HG03460 (cell line): ENCODE data around the gene PCF11.

ENCODE experiments used
- ATAC-seq: cut with Tn5 transposase; IDR thresholded peaks from one replicate; pipeline ENCODE4 v1.9.1; 2021; ENCODE audit not compliant: unreplicated experiment

The PCF11 gene

DNA sequence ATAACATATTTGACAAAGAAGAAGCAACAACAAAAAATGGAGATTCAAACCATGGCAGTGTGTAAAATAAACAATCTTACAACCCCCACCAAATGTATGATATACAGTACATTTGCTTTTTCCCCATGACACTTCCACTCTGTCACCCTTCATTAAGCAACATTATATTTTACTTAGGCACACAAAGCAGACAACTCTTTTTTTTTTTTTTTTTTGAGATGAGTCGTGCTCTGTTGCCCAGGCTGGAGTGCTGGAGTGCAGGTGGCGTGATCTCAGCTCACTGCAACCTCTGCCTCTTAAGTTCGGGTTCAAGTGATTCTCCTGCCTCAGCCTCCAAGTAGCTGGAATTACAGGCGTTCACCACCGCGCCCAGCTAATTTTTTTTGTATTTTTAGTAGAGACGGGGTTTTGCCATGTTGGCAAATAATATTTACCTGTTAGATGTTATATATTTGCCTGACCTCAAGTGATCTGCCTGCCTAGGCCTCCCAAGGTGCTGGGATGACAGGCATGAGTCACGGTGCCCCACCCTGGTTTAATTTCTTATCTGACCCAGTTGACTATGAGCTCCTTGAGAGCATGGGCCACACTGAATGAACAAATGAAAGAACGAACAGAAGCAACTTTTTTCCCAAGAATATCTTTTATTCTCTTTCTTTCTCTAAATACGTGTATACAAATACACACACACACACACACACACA lies 5.5 kb upstream of the PCF11 start:
- no peak for ATAC-seq

DNA sequence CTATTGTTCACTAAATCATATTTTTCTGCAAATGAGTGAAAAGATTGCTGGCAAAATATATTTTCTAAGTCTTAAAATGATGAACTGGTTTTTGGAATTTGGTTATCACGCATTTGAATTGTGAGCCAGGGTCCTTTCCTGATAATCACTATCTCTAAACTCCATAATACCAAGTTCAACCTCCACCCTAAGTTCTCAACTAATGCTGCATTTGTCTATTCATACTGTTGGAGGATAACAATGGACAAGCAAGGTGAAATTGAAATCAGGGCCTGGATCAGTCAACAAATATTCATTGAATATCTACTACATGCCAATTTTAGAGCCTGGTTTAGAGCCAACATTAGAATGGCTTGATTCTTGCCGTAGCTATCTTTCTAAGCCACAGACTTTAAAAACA lies 4.7 kb upstream of the PCF11 start:
- no peak for ATAC-seq

DNA sequence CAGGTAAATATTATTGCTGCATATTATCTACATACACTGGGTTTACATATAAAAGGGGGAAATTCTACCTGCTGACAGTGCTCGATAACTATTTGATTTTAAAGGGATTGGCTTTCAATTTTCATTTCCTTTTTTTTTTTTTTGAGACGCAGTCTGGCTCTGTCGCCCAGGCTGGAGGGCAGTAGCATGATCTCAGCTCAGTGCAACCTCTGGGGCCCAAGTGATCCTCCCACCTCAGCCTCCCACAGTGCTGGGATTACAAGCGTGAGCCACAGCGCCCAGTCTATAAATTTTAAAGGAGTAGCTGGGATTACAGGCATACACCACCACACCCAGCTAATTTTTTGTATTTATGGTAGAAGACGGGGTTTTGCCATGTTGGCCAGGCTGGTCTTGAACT lies 3.2 kb upstream of the PCF11 start:
- no peak for ATAC-seq

DNA sequence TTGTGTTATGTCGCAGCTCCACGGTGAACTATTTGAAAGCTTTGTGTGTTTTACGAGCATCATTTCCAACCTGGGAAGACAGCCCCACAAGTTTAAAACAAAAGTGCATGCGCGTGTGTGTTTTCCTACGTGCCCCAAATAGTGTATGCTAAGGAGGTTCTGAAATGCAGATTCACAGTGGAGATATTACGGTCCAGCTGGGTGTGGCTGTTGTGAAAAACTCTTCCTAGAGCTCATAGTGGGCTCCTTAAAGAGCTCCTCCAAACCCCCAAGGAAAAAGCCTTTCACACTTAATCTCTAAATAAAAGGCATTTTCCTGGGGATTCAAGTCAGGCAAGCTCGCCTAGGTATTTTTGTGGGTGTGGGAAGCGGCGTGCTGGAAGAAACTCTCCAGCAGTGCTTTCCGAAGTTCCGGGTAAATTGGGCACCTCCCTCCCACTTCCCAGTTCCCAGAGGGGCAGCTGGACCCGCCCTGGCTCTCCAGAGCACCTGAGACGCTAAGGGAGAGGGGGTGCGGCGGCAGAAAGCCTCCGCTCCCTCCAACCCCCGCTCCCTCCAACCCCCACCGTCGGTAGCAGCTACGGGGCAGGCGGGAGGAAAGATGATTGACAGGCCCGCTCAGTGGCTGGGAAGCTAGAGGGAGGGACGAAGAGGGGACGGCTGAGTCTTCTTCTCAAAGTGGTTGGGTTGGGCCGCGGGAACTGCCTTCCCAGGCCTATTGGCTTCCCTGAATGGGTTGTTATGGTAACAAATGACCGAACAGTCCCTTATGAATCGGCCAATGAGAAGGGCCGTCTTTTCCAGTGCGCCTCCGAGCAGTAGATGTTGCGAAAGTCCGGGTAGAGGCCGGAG lies 561 bp upstream of the PCF11 start:
- peak; percentile 92 for ATAC-seq

DNA sequence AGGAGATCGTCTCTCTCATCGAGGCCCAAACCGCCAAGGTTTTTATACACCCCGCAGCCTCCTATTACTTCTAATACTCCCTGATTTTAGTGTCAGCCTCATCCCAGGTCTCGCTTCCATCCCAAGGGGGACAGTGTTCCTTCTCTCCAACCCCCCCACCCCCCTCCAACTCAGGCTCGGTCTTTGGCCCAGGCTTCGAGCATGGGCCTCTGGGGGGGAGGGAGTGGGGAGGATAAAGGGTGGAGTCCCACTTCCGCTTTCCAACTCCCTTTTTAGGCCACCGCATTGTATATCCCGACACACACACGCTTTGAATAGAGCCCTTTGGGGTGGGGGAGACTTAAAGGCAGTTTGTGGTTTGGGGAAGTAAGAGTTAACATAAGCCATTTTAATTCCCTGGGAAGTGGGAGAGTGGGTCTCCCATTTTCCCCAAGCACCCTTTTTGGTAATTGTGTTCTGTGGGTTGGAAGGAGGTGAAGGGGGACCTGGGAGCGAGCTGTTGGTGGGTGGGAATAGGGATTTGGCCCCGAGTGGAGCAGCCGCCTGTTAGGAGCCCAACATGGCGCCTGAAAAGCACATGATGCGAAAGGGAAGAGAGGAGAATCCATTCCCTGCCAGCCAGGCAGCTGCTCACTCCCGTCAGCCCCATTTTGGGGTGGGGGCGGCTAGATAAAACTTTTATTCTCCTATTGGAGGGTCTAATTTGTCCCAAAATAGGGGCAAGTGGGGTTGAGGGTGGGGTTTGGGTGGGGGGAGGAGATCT lies 844 bp downstream of the PCF11 start:
- no peak for ATAC-seq

DNA sequence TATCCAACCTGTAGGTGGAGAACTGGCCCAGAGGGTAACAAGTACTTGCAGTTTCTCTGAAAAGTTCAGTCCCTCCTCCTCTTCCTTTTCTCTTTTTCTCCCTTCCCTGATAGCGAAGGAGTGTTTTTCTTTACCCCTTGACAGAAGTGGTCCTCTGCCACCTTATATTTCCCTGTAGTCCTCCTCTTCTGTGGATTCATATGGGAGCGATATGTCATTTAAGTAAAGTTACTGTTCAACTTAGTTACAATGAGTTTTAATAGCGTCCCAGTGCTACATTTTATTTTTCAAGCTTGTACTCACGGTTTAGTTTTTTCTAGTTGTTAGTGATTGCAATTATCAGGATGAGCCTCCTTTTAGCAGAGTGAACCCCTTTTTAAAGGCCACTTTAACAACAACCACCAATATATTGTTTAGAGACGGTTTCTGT lies 1.4 kb downstream of the PCF11 start:
- no peak for ATAC-seq

DNA sequence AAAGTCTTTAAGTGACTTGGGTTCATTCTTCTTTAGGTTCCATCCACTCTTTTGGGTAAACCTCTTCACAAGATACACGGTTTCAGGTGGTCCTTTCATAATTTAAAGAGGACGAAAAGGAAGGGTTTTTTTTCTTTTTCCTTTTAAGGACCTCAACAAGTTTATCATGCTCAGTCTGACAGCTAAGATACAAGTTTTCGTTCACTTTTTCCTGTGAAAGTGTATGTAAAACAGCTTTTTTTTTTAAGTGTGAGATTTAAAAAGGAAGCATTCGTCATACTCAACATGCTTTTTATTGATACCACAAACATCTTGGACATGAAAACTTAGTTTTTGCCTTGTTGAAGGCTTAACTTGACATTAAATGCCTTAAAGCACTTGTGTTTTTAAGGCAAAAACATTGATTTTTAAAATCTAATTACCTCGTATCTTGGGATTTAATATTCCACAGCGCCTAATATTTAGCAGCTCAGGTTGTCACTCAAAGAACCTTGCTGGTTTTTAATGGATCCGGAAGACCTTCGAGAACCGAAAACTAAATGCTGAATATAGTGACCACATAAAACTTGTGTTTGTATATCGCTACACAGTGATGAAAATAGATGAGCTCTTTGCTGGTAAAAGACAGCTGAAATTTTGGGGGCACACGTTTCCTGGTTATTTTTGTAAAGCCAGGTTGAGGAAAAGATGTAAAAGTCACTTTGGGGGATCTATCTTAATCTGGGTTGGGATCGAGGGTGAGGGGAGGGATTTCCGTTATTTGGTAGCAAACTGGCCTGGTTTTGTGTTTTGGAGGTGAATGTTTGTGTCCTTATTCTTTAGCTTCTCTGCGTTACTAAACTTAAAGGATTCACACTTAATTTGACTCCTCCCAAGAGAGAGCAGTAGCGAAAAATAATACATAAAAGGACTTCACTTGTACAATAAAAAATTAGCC lies 2.3 kb downstream of the PCF11 start:
- ATAC-seq = no peak

DNA sequence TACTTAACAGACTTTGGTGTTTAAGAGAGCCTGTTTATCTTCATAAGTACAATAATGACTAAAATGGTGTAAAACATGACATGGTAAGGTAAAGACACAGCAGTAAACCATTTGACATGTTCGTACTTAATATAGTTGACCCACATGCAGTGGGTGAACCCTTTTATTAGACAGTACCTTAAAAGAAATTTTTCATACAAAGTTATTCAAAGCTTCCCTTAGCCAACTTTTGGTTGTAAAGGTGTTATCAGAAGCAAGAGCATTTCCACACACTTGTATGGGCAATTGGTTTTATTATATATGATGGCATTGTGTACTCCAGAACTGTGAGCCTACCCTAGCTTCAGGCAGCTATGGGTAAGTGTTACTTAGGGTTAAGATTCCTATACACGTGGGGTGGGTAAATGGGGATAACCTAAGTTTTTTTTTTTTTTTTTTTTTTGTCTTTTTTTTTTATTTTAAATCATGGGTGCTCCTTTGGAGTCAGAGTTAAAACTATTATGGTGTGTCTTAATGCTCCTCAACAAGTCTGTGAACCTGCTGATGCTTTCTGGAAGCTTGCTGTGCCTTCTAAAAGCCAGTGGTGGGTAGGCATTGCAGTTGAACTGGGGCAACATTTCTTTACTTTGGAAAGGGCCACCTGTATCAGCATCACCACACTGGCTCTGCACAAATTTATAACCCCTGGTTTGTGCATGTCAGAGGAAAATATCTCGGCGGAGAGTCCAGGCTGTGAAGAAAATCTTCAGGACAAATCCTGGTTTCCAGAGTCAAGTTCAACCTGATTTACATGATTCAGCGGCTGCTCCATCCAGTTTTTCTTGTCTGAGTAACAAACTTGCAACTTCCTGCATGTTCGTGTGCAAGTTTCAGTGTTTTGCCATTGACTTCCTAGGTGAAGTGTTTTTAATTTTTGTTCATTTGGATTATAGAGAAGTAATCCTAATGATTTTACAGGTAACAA lies 3.3 kb downstream of the PCF11 start:
- no peak for ATAC-seq

DNA sequence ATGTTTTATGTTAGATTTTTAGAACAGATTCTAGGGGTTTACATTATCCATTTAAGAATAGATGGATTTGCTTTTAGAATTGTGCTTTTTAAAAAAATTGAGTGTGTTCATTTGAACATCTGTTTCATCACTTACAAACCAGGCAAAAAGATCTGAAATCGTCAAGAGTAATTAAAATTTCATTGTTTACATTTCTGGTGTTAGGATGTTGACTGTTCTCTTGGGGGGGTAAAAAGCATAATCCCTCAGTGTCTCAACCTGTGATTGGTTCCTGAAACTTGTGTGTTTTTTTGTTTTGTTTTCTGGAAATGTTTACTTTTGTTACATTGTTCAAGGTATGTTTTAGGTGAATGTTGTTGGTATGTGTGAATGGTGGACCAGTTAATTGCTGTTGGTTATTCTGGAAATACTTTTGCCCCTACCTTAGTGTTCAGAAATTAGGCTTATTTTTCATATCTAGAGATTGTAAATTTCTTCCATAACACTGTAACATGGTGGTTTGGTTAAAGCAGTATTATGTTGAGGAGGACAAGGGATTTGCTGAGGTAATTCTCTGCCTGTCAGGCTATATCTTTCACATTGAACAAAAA lies 4.8 kb downstream of the PCF11 start:
- no peak for ATAC-seq

DNA sequence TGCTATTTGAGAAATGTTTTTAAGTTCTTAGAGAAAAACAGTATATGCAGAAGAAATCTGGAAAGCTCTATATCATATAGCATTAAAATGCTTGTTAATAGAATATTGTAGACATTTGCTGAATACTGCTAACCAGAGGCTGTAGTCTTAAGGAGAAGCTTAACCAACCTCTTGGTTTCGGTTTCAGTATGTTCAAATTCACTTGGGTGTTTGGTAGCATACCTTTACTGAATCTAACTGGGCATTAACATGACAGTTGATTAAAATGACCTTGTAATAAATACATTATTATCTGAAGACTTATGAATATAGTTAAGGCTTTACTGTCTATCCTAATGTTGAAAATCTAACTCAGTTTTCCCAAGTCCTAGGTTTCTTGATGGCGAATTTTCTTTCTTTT lies 5.4 kb downstream of the PCF11 start:
- peak; percentile 56 for ATAC-seq

DNA sequence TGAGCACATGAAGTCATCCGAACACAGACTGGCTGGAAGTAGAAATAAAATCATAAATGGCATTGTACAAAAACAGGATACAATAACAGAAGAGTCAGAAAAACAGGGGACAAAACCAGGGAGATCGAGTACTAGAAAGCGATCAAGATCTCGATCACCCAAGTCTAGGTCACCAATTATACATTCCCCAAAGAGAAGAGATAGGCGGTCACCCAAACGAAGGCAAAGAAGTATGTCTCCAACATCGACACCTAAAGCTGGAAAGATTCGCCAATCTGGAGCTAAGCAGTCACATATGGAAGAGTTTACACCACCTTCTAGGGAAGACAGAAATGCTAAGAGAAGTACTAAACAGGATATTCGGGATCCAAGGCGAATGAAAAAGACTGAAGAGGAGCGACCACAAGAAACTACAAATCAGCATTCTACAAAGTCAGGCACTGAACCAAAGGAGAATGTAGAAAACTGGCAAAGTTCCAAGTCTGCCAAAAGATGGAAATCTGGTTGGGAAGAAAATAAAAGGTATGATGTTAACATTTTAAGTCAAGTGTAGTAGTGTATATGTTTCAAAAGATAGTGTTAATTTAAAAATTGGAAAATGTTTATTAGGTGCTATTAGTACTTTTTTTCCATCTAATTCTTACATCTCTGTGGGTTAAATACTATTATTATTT lies 9.4 kb downstream of the PCF11 start:
- no peak for ATAC-seq

DNA sequence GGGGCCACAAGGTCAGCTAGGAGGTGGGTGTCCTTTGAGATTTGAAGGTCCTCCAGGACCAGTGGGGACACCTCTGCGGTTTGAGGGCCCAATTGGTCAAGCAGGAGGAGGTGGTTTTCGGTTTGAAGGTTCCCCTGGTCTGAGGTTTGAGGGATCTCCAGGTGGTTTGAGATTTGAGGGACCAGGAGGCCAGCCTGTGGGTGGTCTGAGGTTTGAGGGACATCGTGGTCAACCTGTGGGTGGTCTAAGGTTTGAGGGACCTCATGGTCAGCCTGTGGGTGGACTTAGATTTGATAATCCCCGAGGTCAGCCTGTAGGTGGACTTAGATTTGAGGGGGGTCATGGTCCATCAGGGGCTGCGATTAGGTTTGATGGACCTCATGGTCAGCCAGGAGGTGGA lies 11.8 kb downstream of the PCF11 start:
- ATAC-seq = no peak

DNA sequence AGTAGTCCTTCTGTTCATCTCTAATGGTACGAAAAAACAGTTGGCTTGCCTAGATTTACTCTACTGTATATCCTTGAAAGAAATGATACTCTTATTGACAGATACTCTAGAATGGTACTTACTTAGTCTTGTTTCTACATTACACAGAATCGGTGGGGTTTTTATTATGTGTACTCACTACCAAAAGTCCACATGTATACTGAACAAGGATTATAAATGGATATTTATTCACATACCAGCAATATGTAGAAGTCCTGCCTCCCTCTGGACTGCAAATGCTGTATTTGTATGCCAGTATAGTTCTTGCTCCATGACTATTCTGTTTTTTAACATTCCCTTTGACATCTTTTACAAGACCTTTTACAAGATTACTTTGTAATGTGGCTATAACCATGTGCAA lies 13.9 kb downstream of the PCF11 start:
- ATAC-seq = no peak

DNA sequence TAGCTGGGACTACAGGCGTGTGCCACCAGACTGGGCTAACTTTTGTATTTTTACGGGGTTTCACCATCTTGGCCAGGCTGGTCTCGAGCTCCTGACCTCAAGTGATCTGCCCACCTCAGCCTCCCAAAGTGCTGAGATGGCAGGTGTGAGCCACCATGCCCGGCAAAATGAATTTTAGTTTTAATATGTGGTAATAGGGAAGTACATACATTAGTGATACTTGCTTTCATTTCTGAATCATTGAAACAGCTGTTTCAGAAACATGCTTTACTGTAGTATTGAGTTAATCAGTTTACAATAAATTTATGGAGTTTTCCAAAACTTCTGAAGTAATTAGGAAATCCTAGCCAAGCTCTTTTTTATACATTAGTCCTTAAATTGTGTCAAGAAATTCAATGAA lies 15.6 kb downstream of the PCF11 start:
- ATAC-seq = no peak

DNA sequence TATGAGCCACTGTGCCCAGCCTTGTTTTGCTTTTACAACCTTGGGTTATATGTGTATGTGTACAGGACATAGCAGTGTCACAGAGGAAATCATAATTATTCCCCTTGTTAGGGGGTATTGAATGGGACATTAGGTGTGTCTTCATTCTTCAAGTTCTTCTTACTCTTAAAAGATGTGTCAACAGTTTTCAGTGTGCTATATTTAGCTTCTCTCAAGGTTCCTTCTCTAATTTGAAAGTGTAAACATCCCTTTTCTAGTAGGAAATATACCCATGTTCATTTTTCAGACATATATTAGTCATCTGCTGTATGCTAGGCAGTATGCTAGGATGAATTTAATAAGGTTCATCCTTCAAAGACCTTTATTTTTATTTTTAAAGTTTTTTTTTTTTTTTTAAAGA lies 17.1 kb downstream of the PCF11 start:
- no peak for ATAC-seq

DNA sequence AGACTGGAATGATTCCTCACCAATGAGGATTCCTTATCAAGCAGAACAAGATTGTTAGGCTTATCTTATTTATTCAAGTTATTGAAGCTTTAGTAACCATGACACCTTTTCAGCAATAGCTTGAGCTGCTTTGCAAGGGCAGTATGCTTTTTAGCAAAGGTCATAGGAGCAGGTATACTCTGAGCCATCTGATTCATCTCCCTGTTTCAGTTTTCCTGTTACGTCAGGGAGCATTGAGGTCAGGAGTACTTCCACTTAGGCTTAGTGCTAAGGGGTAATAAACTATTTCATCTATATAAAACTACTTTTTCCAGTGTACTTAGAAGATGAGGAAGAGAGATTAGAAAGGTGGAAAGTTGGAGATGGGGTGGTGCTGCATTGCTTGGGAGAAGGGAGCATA lies 18.9 kb downstream of the PCF11 start:
- ATAC-seq = no peak

DNA sequence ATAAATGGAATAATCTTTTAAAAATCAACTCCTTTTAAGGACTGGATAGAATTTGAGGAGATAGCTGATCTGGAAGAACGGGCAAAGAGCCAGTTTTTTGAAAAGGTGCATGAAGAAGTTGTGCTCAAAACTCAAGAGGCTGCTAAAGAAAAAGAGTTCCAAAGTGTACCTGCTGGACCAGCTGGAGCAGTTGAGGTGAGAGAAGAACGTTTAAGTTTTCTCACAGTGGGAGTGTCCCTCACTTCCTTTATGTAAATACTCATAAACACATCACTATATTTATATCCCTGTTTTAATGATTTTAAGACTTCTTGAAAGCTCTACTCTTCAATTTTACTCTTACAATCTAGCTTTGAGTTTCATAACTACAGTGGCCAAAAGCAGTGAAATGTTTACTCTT lies 24.9 kb downstream of the PCF11 start:
- no peak for ATAC-seq

DNA sequence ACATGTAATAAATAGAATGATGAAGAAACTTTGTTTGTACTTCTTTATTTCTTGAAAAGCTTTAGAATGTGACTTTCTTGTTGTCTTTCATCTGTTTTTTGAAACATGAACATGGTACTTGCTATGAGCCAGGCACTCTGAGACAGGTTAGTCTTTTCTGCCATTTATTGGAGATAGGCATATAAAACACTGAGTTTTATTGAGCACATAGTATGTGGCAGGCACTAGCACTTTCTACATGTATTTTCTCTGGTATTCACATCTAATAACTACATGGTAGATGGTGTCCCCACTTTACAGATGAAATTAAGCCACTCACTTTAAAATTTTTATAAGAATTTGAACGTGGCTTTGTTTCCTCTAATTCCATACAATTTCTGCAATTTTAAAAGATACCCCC lies 28.8 kb downstream of the PCF11 start:
- no peak for ATAC-seq

DNA sequence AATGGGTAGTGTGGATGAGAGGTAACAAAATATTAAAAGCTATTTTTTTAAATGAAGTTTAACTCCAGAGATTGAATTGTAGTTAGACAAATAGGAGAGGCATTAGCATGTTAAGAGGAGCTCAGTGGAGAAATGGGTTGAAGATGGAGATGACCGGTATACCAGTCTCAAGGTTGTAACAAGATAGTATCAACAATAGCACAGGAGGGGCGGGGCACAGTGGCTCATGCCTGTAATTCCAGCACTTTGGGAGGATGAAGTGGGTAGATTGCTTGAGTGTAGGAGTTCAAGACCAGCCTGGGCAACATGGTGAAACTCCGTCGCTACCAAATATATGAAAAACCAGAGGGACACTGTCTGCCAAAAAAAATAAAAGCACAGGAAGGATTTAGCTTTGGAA lies 30.5 kb downstream of the PCF11 start:
- ATAC-seq = no peak
